Lung microvascular endothelial cell (primary cell): ENCODE data around the gene HIF1AN. TPM values are rescaled to one million over a fixed set of nuclear protein-coding genes. Genes with fewer than 3 reads are reported as not detected.

Source experiments
- DNase-seq, 2 donors: peaks; one replicate each; pipeline versions ENCODE4 v3.0.0 to v3.0.0-alpha.2; 2010; ENCODE audit warnings: low read depth in 2 of 2
- total RNA-seq: library from RNA; depleted of rRNA; stranded (reverse); fragments of >200 nt; gene quantifications from 2 replicates; pipeline ENCODE4 v1.2.1, GENCODE V29; 2014

Gene HIF1AN
- total RNA-seq, 1 donor from 2014 or later, result 6.3 TPM

DNA sequence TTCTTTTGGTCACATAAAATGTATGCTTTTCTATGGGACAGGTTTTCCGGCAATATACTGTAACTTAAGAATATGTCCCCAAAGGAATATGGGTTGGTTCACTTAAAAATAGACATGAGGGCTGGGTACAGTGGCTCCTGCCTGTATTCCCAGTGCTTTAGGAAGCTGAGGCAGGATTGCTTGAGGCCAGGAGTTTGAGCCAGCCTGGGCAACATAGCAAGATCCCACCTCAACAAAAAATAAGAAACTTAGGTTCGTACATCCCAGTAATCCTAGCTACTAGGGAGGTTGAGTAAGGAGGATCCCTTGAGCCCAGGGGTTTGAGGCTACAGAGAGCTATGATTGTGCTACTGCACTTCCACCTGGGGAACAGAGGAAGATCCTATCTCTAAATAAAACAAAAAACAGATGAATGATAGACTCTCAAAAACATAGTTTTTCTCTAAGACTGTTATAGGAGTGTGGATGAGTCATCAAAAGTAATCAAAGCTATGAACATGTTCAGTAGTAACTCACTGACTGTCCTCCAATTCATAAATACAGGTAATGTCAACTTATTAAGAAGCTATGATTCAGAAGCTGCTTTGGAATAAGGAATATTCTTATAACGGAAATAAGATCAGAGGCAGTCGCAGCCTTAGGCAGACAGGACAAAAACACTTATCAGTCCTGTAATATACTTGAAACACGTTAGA is 13.5 kb upstream of the HIF1AN start:
- DNase-seq, result no peak

- no peak for DNase-seq
Observed at GRCh38 chr10:100522945-100523344, 12.8 kb upstream of the HIF1AN start.

GRCh38 chr10:100524206-100524605 is 11.5 kb upstream of the HIF1AN start:
- DNase-seq, result no peak

GRCh38 chr10:100524638-100525037 is 11.1 kb upstream of the HIF1AN start:
- no peak for DNase-seq

GRCh38 chr10:100528123-100528886 is 7.4 kb upstream of the HIF1AN start:
- DNase-seq, result peak; percentile 16 to 61

GRCh38 chr10:100528921-100529474 is 6.7 kb upstream of the HIF1AN start:
- DNase-seq, result peak; percentile 27

DNA sequence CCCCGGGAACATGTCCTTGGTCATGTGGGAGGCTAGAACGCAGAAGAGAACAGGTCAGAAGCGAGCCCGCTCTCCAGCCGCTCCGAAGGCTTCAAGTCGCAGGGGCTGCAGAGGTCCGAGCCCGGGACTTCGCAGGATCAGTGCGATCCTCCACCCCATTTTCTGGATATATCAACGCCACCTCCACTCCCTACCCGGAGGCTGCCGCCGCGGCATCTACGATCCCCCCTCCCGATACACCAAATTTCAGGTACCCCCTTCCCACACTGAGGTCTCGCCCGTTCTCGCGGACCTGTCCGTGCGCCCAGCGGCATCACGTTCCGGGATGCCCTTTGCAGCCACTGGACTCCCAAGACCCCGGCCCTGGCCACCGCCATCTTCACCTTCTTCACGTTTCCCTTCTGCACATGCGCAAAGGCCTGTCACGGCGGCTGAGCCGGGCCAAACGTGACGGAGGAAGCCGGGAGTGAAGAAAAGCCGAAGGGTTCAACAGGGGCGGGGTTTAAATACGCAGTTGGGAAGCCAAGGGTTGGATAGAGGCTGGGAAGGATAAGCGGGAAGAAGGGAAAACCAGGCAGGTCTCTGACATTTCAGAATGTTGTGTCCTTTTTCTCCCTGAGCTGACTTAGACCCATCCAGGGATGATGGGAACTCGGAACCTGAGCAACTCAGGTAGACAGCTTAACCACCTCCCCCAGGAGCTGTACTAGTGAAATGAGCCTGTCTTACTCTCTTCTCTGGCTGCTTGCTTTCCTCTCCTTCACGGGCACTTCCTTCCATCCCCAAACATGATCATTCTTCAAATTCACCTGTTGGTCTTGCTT is 6.1 kb upstream of the HIF1AN start, which contains the start of gene NDUFB8:
Gene NDUFB8, minus strand, starts transcription at position 397 of the 824 bp plus-strand sequence. Its CDS starts 20 bp downstream, at position 377.
- peak; percentile 81 to 85 for DNase-seq

DNA sequence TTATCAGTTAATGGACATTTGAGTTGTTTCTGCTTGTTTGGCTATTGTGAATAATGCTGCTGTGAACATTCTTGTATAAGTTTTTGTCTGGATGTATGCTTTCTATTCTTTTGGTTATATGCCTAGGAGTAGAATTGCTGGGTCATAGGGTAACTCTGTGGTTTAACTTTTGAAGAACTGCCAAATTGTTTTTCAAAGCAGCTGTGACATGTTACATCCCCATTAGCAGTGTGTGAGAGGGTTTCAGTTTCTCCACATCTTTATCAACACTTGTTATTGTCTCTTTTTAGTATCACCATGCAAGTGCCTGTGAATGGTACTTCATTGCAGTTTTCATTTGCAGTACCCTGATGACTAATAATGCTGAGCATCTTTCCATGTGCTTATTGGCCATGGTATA is 4.0 kb upstream of the HIF1AN start:
- DNase-seq, result no peak

- no peak for DNase-seq
Observed at GRCh38 chr10:100534726-100535125, 1.0 kb upstream of the HIF1AN start.

GRCh38 chr10:100535338-100535714 is 417 bp upstream of the HIF1AN start:
- no peak for DNase-seq

DNA sequence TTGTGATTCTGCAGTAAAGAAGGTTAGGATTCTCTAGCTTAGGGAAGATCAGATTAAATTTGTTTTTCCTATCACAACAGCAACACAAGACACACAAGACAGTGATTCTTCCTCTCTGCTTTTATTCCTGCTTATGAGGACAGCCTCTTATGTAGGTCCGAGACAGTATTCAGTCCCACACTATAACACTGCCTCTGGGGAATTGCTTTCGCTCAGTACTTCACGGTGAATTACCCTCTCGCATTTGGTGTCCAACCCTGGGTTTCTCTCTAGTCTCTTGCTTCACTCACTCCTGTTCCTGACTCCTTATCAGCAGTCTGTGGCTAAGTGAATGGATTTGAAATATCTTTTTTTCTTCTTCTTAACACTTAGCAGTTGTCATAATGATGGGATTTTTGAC is 1.7 kb downstream of the HIF1AN start:
- no peak for DNase-seq

DNA sequence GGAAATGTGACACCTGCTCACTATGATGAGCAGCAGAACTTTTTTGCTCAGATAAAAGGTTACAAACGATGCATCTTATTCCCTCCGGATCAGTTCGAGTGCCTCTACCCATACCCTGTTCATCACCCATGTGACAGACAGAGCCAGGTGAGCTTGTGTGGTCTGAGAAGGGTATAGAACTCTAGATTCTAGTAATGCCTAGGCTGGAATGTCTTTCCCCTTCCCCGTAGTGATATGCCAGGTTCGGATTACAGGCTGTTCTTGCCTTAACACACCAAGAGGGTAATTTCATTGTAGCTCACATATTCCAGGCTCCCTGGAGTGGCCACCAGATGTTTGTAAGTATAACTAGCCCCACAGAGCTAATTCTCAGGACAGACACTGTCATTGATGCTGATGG is 9.2 kb downstream of the HIF1AN start:
- no peak for DNase-seq

GRCh38 chr10:100551196-100551595 is 15.5 kb downstream of the HIF1AN start:
- DNase-seq, result no peak

GRCh38 chr10:100551738-100552137 is 16.0 kb downstream of the HIF1AN start:
- no peak for DNase-seq

- DNase-seq, result no peak
Observed at GRCh38 chr10:100553929-100554328, 18.2 kb downstream of the HIF1AN start.

- no peak for DNase-seq
Observed at GRCh38 chr10:100554902-100555301, 19.2 kb downstream of the HIF1AN start.

GRCh38 chr10:100560248-100560647 is 24.5 kb downstream of the HIF1AN start:
- no peak for DNase-seq

GRCh38 chr10:100561005-100561404 is 25.3 kb downstream of the HIF1AN start:
- DNase-seq, result no peak

GRCh38 chr10:100562008-100562672 is 26.4 kb downstream of the HIF1AN start:
- DNase-seq, result peak; percentile 67 to 70

- DNase-seq, result no peak
Observed at GRCh38 chr10:100565206-100565985, 29.7 kb downstream of the HIF1AN start.
